ENCODE data around the gene CHCHD6. TPM values are rescaled to one million over a fixed set of nuclear protein-coding genes. Genes with fewer than 3 reads are reported as not detected.

Gene CHCHD6
- total RNA-seq, 1 donor from 2014 or later, result 13.1 TPM

- H3K36me3 Mint-ChIP-seq (ENCODE audit: unreplicated experiment), result no peaks in the 10 kb centered on the region
- H3K9me3 Mint-ChIP-seq (ENCODE audit: unreplicated experiment), result no peaks in the 10 kb centered on the region
- peaks cover 33% of the 10 kb centered on the region for H3K4me1 Mint-ChIP-seq (ENCODE audit: unreplicated experiment)
- no peak for DNase-seq (ENCODE audit: extremely low spot score, unreplicated experiment)
- H3K4me3 Mint-ChIP-seq (ENCODE audit: unreplicated experiment), result no peak overlapping the region
- no peaks in the 10 kb centered on the region for H3K27me3 Mint-ChIP-seq (ENCODE audit: unreplicated experiment)
- TF ChIP-seq CTCF (IDR thresholded peaks at IDR 0.05), result no peak
- no peak overlapping the region for H3K27ac Mint-ChIP-seq (ENCODE audit: unreplicated experiment)
Observed at GRCh38 chr3:127000119-127000518, 296.1 kb downstream of the CHCHD6 start.

- H3K4me3 Mint-ChIP-seq (ENCODE audit: unreplicated experiment), result no peak overlapping the region
- H3K36me3 Mint-ChIP-seq (ENCODE audit: unreplicated experiment), result no peaks in the 10 kb centered on the region
Observed at GRCh38 chr3:127000761-127001160, 296.7 kb downstream of the CHCHD6 start.

GRCh38 chr3:127001486-127002194, 297.6 kb downstream of the CHCHD6 start:
- Mint-ChIP-seq H3K27ac (ENCODE audit: unreplicated experiment) (peak overlapping the region; percentile 99), H3K27me3 (ENCODE audit: unreplicated experiment) (no peaks in the 10 kb centered on the region), H3K4me1 (ENCODE audit: unreplicated experiment) (peaks cover 34% of the 10 kb centered on the region), H3K4me3 (ENCODE audit: unreplicated experiment) (peak overlapping the region; percentile 44), H3K36me3 (ENCODE audit: unreplicated experiment) (no peaks in the 10 kb centered on the region), H3K9me3 (ENCODE audit: unreplicated experiment) (no peaks in the 10 kb centered on the region)
- no peak for DNase-seq (ENCODE audit: extremely low spot score, unreplicated experiment)
- TF ChIP-seq CTCF (IDR thresholded peaks at IDR 0.05), result no peak

More at GRCh38 chr3:127000761-127001160, 296.7 kb downstream of the CHCHD6 start:
- no peaks in the 10 kb centered on the region for H3K9me3 Mint-ChIP-seq (ENCODE audit: unreplicated experiment)
- no peak for TF ChIP-seq CTCF (IDR thresholded peaks at IDR 0.05)
- H3K27ac Mint-ChIP-seq (ENCODE audit: unreplicated experiment), result peak overlapping the region; percentile 16
- no peak for DNase-seq (ENCODE audit: extremely low spot score, unreplicated experiment)
- no peaks in the 10 kb centered on the region for H3K27me3 Mint-ChIP-seq (ENCODE audit: unreplicated experiment)
- peaks cover 33% of the 10 kb centered on the region for H3K4me1 Mint-ChIP-seq (ENCODE audit: unreplicated experiment)

- DNase-seq (ENCODE audit: extremely low spot score, unreplicated experiment), result peak; percentile 95
- H3K4me1 Mint-ChIP-seq (ENCODE audit: unreplicated experiment), result peaks cover 37% of the 10 kb centered on the region
Observed at GRCh38 chr3:127002195-127003174, 298.4 kb downstream of the CHCHD6 start.

More at GRCh38 chr3:127002195-127003174, 298.4 kb downstream of the CHCHD6 start:
- Mint-ChIP-seq H3K27me3 (ENCODE audit: unreplicated experiment) (no peaks in the 10 kb centered on the region), H3K4me3 (ENCODE audit: unreplicated experiment) (peak overlapping the region; percentile 44), H3K9me3 (ENCODE audit: unreplicated experiment) (no peaks in the 10 kb centered on the region), H3K27ac (ENCODE audit: unreplicated experiment) (peak overlapping the region; percentile 99), H3K36me3 (ENCODE audit: unreplicated experiment) (peaks cover 6% of the 10 kb centered on the region)
- TF ChIP-seq CTCF (IDR thresholded peaks at IDR 0.05), result peak; percentile 77
